ENCODE data around the gene LHB.

The LHB gene

GRCh38 chr19:49016067-49016839 lies 638 bp downstream of the LHB start:
- H3K4me3 ChIP-seq (ENCODE audit: low read depth, low read length): no peak overlapping the region

GRCh38 chr19:49014870-49015255 lies 2.0 kb downstream of the LHB start:
- TF ChIP-seq, protein P1, sequence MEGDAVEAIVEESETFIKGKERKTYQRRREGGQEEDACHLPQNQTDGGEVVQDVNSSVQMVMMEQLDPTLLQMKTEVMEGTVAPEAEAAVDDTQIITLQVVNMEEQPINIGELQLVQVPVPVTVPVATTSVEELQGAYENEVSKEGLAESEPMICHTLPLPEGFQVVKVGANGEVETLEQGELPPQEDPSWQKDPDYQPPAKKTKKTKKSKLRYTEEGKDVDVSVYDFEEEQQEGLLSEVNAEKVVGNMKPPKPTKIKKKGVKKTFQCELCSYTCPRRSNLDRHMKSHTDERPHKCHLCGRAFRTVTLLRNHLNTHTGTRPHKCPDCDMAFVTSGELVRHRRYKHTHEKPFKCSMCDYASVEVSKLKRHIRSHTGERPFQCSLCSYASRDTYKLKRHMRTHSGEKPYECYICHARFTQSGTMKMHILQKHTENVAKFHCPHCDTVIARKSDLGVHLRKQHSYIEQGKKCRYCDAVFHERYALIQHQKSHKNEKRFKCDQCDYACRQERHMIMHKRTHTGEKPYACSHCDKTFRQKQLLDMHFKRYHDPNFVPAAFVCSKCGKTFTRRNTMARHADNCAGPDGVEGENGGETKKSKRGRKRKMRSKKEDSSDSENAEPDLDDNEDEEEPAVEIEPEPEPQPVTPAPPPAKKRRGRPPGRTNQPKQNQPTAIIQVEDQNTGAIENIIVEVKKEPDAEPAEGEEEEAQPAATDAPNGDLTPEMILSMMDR (IDR thresholded peaks at IDR 0.05; ENCODE audit: borderline replicate concordance, insufficient read depth, low read depth, low read length): no peak

More at GRCh38 chr19:49016067-49016839, 638 bp downstream of the LHB start:
- TF ChIP-seq, protein P1 (IDR thresholded peaks at IDR 0.05; ENCODE audit: borderline replicate concordance, insufficient read depth, low read depth, low read length): no peak

GRCh38 chr19:49014123-49014869 lies 2.6 kb downstream of the LHB start:
- no peak overlapping the region for H3K4me3 ChIP-seq (ENCODE audit: low read depth, low read length)

More at GRCh38 chr19:49014870-49015255, 2.0 kb downstream of the LHB start:
- no peak overlapping the region for H3K4me3 ChIP-seq (ENCODE audit: low read depth, low read length)

GRCh38 chr19:49011194-49011593 lies 5.7 kb downstream of the LHB start:
- TF ChIP-seq, protein P1 (IDR thresholded peaks at IDR 0.05; ENCODE audit: borderline replicate concordance, insufficient read depth, low read depth, low read length): no peak
- H3K4me3 ChIP-seq (ENCODE audit: low read depth, low read length): no peak overlapping the region

More at GRCh38 chr19:49014123-49014869, 2.6 kb downstream of the LHB start:
- TF ChIP-seq, protein P1 (IDR thresholded peaks at IDR 0.05; ENCODE audit: borderline replicate concordance, insufficient read depth, low read depth, low read length): no peak

DNA sequence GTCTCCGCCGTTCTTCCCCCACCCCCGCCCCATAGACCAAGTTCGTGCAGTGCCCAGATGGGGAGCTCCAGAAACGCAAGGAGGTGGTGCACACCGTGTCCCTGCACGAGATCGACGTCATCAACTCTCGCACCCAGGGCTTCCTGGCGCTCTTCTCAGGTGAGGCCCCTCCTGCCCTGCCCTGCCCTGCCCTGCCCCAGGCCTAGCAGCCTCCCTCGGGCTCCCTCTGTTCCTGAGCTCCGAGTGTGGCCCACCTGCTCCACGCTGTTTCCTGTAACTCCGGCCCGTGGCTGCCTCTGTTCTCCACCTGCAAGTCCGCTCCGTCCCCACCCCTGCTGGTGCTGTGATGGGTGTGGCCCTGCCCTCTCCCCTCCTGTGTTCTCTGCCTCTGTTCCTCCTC lies 6.4 kb downstream of the LHB start:
- H3K4me3 ChIP-seq (ENCODE audit: low read depth, low read length): no peak overlapping the region
- TF ChIP-seq, protein P1 (IDR thresholded peaks at IDR 0.05; ENCODE audit: borderline replicate concordance, insufficient read depth, low read depth, low read length): no peak

DNA sequence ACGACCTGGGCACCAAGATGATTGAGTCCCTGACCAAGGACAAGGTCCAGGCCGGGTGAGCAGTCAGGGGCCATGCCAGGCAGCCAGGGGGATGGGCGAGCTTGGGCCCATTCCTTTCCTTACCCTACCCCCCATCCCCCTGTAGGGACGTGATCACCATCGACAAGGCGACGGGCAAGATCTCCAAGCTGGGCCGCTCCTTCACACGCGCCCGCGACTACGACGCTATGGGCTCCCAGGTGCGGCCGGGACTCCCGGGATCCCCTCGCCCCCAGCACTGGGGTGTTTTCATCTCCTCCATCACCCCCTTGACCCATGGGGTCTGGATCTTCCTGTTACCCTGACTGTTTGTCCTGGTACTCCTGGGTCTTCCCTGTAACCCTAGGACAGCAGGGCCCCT lies 7.1 kb downstream of the LHB start:
- TF ChIP-seq, protein P1 (IDR thresholded peaks at IDR 0.05; ENCODE audit: borderline replicate concordance, insufficient read depth, low read depth, low read length): no peak
- H3K4me3 ChIP-seq (ENCODE audit: low read depth, low read length): no peak overlapping the region

Data from GM12875 (cell line).